KMS-11 (cell line): ENCODE results near the gene MAPT.

ENCODE experiments used
- H2AFZ ChIP-seq: fragments of 200-600 bp; sonication (generic); 2 replicates; pipeline ENCODE4 v1.6.1; 2016; ENCODE audit warnings: antibody characterized with exemption, mixed run types, low read depth
- H3K27ac ChIP-seq: fragments of 200-600 bp; sonication (generic); 2 replicates; pipeline ENCODE4 v1.6.1; 2016; ENCODE audit warnings: mild to moderate bottlenecking, mixed run types
- H3K27me3 ChIP-seq: fragments of 200-600 bp; sonication (generic); 2 replicates; pipeline ENCODE4 v1.6.1; 2017; ENCODE audit warnings: mild to moderate bottlenecking, low read depth, mixed run types, moderate library complexity; ENCODE audit not compliant: insufficient read depth
- H3K36me3 ChIP-seq: fragments of 200-600 bp; sonication (generic); 2 replicates; pipeline ENCODE4 v1.6.1; 2017; ENCODE audit warnings: mild to moderate bottlenecking, mixed run types; ENCODE audit not compliant: insufficient read depth
- H3K4me1 ChIP-seq: fragments of 200-600 bp; sonication (generic); 2 replicates; pipeline ENCODE4 v1.6.1; 2016; ENCODE audit warnings: mild to moderate bottlenecking, low read depth, mixed run types; ENCODE audit not compliant: poor library complexity, severe bottlenecking
- H3K4me2 ChIP-seq: fragments of 200-600 bp; sonication (generic); 2 replicates; pipeline ENCODE4 v1.7.0; 2016; ENCODE audit warnings: mild to moderate bottlenecking, mixed run types
- H3K4me3 ChIP-seq: fragments of 200-600 bp; sonication (generic); IDR thresholded peaks from 2 replicates; pipeline ENCODE4 v1.6.1; 2017; ENCODE audit warnings: low read depth, low read length, mixed read lengths; ENCODE audit not compliant: insufficient read depth
- H3K79me2 ChIP-seq: fragments of 200-600 bp; sonication (generic); 2 replicates; pipeline ENCODE4 v1.6.1; 2016; ENCODE audit warnings: low read depth, mixed run types; ENCODE audit not compliant: insufficient read depth
- H3K9ac ChIP-seq: fragments of 200-600 bp; sonication (generic); 2 replicates; pipeline ENCODE4 v1.6.1; 2016; ENCODE audit warnings: mild to moderate bottlenecking, mixed run types
- H4K20me1 ChIP-seq: fragments of 200-600 bp; sonication (generic); 2 replicates; pipeline ENCODE4 v1.6.1; 2016; ENCODE audit warnings: mild to moderate bottlenecking, mixed run types; ENCODE audit not compliant: insufficient read depth
- TF ChIP-seq, protein P1 (sequence below): fragments of 200-600 bp; sonication (generic); conservative IDR thresholded peaks from 2 replicates; pipeline ENCODE4 v1.6.1; 2017; ENCODE audit warnings: low read depth, mild to moderate bottlenecking, antibody characterized with exemption, low read length, moderate library complexity, mixed read lengths

MAPT gene

DNA sequence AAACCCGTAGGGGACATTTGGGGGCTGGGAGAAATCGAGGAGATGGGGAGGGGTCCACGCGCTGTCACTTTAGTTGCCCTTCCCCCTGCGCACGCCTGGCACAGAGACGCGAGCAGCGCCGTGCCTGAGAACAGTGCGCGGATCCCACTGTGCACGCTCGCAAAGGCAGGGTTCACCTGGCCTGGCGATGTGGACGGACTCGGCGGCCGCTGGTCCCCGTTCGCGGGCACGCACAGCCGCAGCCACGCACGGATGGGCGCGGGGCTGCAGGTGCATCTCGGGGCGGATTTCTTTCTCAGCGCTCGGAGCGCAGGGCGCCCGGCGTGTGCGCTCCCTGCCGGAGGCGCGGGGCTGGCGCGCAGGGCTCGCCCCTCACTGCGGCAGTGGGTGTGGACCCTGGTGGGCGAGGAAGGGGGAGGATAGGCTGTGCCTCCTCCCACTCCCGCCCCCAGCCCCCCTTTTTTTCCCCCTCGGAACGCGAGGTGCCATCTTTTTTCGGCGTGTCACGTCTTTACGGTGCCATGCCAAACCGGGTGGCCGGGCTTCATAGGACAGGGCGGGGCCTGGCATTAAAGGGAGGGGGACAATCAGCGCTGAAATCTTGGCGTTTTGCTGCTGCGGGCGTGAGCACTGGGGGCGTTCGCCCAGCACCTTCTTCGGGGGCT lies 1.1 kb downstream of the MAPT start:
- no peak overlapping the region for H3K27ac ChIP-seq
- H3K4me3 ChIP-seq, result no peak overlapping the region
- H3K27me3 ChIP-seq, result no peaks in the 10 kb centered on the region
- H3K79me2 ChIP-seq, result no peaks in the 10 kb centered on the region
- peaks cover 7% of the 10 kb centered on the region for H3K4me1 ChIP-seq
- H3K36me3 ChIP-seq, result no peaks in the 10 kb centered on the region
- peak overlapping the region; percentile 52; the same call in 1 of the 2 replicates for H3K9ac ChIP-seq
- peak overlapping the region; percentile 94 for H3K4me2 ChIP-seq
- TF ChIP-seq, protein P1, sequence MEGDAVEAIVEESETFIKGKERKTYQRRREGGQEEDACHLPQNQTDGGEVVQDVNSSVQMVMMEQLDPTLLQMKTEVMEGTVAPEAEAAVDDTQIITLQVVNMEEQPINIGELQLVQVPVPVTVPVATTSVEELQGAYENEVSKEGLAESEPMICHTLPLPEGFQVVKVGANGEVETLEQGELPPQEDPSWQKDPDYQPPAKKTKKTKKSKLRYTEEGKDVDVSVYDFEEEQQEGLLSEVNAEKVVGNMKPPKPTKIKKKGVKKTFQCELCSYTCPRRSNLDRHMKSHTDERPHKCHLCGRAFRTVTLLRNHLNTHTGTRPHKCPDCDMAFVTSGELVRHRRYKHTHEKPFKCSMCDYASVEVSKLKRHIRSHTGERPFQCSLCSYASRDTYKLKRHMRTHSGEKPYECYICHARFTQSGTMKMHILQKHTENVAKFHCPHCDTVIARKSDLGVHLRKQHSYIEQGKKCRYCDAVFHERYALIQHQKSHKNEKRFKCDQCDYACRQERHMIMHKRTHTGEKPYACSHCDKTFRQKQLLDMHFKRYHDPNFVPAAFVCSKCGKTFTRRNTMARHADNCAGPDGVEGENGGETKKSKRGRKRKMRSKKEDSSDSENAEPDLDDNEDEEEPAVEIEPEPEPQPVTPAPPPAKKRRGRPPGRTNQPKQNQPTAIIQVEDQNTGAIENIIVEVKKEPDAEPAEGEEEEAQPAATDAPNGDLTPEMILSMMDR, result no peak
- H2AFZ ChIP-seq, result peak overlapping the region; percentile 99
- H4K20me1 ChIP-seq, result no peaks in the 10 kb centered on the region

DNA sequence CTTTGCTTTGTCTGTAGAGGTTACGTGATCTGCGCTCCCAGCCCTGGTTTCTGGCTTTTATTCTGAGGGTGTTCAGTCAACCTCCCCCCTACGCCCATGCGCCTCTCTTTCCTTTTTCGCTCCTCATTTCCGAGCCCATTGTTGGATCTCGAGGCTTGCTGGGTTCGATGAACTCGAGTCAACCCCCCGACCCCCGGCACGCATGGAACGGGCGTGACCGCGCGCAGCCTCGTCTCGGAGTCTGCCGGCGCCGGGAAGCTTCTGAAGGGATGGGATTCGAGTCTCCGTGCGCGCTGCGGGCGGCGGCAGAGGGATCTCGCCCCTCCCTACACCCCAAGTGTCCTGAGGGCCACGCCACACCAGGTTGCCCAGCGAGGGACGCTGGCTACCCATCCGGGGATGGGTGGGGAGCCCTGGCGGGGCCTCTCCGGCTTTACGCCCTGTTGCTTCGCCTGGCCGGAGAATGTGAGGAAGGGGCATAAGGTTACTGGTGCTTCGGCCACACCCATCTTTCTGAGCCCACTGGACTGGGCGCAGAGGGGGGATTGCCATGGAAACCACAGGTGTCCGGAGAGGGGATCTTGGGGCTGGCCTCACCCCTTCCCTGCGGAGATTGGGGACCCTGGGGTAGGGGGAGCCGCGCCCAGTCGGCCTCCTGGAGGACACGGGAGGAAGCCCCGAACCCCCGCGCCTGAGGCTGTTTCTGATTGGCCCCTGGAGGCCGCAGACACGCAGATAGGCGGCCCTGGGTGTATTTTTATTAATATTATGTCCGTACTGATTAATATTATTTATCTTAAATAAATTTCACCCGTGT lies 1.8 kb downstream of the MAPT start:
- TF ChIP-seq, protein P1, result no peak
- Histone ChIP-seq H3K36me3 (no peaks in the 10 kb centered on the region), H3K79me2 (no peaks in the 10 kb centered on the region), H3K4me3 (no peak overlapping the region), H3K27me3 (no peaks in the 10 kb centered on the region), H3K4me2 (peak overlapping the region; percentile 94; the same call in 1 of the 2 replicates), H4K20me1 (no peaks in the 10 kb centered on the region), H2AFZ (peak overlapping the region; percentile 99; the same call in 1 of the 2 replicates), H3K27ac (no peak overlapping the region), H3K9ac (no peak overlapping the region; the same call in 1 of the 2 replicates), H3K4me1 (peaks cover 7% of the 10 kb centered on the region)

DNA sequence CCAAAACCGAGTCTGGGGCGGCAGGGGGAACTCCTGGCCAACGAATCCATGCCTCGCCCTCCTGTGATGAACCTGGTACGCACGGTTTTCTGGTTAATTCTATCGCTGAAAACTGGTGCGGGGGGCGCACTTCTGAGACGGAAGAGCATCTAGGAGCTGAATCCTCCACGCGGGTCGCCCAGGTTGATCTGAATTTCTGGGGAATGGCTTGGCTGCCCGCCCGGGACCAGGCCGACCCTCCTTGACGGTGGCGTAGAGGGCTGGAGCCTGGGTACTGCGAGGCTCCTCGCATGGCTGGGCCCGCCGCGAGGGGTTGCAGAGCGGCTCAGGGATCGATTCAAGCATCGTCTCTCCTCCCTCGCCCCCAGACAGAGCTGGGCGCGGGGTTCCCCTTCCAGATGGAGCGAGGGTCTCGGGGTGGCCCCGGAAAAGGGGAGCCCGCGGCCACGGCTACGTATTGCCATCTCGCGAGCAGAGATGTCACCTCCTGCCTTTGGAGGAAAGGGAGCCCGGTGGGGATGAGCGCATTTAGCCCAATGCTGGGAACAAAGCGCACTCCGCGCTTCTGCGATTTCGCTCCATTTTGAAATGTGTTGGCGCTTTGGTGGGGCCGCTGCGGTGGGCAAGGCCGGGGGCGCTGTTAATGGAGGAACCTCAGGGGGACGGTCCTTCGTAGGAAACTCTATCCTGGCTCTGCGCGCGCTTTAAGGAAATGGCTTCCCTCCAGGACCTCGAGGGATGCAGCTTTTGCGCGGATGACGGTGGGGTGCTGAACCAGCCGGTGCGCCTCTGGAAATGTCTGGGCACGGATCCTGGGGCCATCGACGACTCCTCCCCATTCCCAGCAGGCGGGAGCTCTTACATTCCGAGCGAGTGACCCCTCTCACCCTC lies 2.7 kb downstream of the MAPT start:
- TF ChIP-seq, protein P1, result no peak
- Histone ChIP-seq H3K4me2 (no peak overlapping the region), H2AFZ (no peak overlapping the region), H3K36me3 (no peaks in the 10 kb centered on the region), H3K9ac (no peak overlapping the region), H4K20me1 (no peaks in the 10 kb centered on the region), H3K79me2 (no peaks in the 10 kb centered on the region), H3K27ac (no peak overlapping the region), H3K4me1 (peaks cover 7% of the 10 kb centered on the region), H3K27me3 (no peaks in the 10 kb centered on the region), H3K4me3 (no peak overlapping the region)

DNA sequence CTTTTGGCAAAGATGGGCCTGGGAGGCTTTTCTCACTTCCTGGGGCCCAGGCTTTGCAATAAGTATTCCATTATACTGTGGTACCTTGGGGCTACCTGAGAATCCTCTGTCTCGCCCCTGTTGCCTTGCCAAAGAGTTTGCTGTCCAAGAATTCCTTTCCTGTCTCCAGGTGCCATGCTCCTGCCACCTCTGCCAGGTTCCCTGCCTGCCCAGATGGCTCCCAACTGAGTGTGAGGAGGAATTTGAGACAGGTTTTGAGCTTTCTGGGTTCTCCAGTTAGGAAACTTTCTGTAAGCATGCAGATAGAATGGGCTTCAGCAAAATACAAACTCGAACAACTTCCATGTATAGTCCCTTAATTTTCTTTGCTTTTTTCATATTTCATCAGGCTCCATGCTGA lies 5.8 kb downstream of the MAPT start:
- Histone ChIP-seq H3K27me3 (no peaks in the 10 kb centered on the region), H3K36me3 (no peaks in the 10 kb centered on the region), H3K27ac (no peak overlapping the region), H3K4me1 (no peaks in the 10 kb centered on the region), H3K9ac (no peak overlapping the region), H4K20me1 (no peaks in the 10 kb centered on the region), H3K4me3 (no peak overlapping the region), H2AFZ (no peak overlapping the region), H3K79me2 (no peaks in the 10 kb centered on the region), H3K4me2 (no peak overlapping the region)
- TF ChIP-seq, protein P1, result no peak
